Effector CD8-positive, alpha-beta T cell (primary cell): ENCODE data around the gene UNC119.

ENCODE experiments used
- DNase-seq: peaks from one replicate; lab custom pipeline; 2025; lab: John Stamatoyannopoulos, UW

The UNC119 gene

DNA sequence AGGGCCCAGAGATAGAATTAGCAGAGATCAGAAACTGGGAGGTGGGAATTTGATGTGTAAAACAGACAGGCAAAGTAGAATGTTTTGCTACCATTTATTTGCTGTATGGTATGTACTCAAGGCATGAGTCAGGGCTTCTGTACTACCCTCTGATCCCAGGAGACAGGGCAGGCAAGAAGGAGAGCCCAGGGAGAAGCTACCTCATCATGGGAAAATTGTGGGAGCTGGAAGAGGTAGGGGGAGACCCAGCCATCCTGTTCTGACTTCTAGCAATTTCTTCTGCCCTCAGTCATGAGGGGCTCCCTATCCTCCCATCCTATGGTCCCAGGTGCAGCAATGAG lies 20.6 kb upstream of the UNC119 start:
- DNase-seq: no peak

DNA sequence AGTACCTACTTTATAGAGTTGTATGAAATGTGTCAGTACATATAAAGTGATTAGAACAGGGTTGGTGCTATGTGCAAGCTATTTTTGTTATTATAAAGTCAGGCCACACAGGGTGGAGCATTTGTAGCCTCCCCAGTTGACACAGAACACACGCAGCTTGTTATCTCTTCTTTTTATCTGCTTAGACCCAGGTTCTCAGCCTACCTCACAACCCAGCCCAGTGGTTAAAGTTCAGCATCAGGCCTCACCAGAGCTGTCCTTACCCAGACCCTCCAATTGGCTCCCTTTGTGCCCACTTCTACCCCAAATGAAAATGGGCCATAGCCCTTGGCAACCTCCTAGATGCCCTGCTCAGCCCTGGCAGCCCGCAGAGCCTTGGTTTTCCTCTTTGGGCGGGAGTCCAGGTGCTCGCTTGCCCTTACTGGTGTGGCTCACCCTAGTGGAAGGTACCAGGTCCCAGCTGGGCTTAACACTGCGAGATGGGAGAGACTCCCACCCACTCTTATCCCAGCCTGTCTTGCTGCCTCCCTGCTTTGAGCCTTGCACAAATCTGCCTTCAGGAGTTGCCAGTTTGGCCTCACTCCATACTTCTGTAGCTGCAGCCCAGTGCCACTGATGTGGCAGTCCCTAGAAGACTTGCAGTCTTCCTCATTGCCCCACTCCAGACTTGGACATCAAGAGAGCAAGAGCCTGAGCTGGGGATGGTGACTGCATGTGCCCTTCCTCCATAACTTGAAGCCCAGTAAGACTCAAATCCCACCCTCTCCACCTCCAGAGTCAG lies 20.0 kb upstream of the UNC119 start:
- no peak for DNase-seq

DNA sequence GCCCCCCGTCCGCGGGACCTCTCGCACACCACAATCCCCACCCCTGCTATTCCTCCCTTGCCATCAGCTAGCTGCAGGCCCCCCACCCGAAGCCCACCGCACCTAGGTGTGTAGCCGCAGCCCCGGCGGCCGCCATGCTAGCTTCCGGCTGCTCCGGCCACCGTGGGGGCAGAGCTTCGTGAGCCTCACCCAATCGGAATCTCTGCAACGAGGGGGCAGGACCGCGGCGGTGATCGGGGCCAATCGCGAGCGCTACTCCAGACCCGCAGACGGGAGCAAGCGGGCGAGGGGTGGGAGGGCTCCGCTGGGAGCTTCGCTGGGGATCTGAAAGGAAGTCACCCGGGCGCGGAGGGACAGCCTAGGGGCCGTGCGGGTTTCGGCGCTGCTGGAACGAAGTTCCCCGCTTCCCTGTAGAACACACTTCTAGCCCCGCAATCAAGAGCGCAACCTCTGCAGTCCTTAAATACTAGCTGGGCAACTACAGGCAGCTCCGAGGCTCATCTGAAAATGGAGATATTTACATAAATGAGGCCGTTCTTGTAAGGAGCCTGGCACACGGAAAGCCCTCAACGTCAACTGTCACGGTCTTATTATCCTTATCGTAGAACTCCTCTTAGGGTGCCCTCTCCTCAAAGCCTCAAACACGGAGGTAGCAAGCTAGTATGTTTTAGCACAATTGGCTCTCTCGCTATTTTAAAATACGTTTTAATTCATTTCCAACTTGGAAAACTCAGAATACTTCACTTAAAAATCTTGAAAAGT lies 19.1 kb upstream of the UNC119 start, which contains the start of gene PIGS:
Gene PIGS (minus strand): TSS at position 164 of the 762 bp plus-strand sequence. CDS start 28 bp downstream, at position 136.
- peak; percentile 83 for DNase-seq

- DNase-seq: peak; percentile 37
Measured at GRCh38 chr17:28570716-28571360, 18.4 kb upstream of the UNC119 start.

- no peak for DNase-seq
Measured at GRCh38 chr17:28569446-28569845, 17.0 kb upstream of the UNC119 start.

DNA sequence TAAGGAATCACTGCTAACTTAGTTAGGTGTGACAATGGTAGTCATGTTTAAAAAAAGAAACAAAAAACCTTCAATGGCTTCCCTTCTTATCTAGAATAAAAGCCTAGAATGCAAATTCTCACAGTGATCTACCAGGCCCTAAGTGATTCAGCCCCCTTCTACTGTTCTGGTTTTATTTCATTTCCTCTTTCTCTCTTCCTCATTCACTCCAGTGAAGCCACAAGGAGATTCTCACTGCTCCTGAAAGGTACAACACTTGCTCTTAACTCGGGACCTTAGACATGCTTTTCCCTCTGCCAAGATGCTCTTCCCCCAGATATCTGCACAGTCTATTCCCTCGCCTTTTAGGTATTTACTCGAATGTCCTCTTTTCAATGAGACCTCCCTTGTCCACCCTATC lies 15.2 kb upstream of the UNC119 start:
- DNase-seq: no peak

- DNase-seq: no peak
Measured at GRCh38 chr17:28563475-28563874, 11.1 kb upstream of the UNC119 start.

- no peak for DNase-seq
Measured at GRCh38 chr17:28555022-28555421, 2.6 kb upstream of the UNC119 start.

DNA sequence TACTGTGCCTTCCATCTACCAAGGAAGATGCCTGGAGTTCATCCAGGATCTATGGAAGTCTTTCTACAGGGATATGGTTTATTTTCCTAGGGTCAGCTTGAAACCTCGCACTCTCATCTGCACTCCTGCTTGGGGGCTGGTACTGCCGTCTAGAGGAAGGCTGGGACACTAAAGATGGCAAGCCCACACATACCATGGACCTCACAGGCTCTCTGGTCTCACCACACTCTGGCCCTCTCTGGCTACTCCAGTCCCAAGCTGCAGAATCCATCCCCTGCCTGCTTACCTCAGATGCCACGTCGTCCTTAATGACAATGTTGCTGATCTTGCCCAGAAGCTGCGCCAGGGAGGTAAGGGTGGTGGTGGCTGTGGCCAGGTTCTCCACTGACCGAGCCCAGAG lies 2.1 kb upstream of the UNC119 start:
- DNase-seq: no peak

DNA sequence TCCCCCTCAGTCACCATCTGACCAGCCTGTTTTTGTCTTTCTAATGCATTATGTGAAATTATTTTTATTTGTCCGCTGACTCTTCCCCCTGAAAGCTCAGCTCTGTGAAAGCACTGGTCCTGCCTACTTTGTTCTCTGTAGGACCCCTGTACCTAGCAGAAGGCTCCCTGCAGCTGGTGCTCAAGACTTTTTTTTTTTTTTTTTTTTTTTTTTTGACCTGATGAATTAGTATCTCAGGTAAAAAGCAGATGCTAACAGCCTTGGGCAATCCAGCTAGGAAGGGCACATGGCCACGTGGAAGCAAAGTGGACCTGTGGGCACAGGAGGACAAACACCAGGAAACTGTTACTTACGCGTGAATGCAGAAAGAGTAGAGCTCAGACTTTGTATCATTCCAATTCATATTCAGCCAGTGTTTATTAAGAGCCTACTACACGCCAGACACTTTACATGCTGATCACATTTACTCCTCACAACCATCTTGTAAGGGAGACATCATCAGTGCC lies 629 bp upstream of the UNC119 start:
- DNase-seq: no peak

- no peak for DNase-seq
Measured at GRCh38 chr17:28551421-28552175, 826 bp downstream of the UNC119 start.

- DNase-seq: no peak
Measured at GRCh38 chr17:28550858-28551257, 1.6 kb downstream of the UNC119 start.

- peak; percentile 33 for DNase-seq
Measured at GRCh38 chr17:28549236-28550132, 2.9 kb downstream of the UNC119 start.

DNA sequence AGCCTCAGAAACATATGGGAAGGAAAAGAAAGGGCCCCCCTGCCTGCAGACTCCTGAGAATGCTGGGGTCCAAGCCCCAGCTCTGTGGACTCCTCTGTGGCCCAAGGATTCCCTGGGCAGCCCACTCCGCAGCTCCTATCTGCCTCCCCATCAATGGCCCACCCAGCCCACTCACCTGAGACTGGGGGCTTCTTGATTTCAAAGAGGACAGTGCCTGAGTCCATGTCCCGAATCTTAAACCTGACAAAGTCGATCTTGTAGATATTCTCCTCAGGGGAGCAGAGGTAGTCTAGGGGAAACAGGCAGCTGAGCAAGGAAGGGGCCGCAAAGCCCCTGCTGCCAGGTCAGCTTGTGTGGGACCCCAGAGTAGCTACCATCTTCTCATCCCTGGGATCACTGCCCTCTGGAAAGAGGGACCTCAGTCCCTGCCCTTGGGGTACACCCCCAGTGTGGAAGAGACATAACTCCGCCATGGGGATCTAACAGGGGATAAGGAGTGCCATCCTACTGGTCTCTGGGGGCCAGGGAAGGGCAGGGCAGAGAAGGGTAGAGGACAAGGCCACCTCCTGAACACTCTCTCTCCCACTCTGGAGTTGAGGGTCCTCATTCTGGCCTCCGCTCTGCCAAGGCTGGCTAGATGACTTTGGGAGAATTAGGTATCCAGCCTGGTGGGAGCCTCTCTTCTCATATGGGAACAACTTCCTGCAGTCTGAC lies 3.9 kb downstream of the UNC119 start:
- no peak for DNase-seq

GRCh38 chr17:28547623-28548416 lies 4.6 kb downstream of the UNC119 start:
- peak; percentile 18 for DNase-seq

DNA sequence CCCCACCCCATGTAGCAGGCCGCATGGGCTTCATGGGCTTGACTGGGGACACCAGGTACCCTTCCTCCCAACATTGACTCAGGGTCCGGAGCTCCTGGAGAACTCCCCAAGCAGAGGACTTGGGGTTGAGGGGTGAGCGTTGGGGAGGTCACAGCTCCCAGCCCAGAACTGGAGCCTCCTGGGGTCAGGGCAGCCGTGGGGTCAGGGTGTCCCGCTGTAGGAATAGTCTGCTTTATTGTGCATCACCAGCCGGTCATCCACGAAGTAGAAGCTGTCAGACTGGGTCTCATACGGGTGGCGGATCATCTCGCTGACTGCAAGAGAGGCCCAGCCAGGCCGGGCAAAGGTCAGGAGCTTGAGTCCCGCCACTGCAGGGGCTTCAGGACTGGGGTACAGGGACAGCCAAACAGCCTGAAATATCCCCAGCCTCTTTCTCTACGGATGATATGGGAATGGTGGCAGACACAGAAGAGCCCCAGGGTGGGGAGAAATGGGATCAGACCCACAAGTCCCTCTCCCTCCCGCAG lies 5.3 kb downstream of the UNC119 start:
- no peak for DNase-seq

DNA sequence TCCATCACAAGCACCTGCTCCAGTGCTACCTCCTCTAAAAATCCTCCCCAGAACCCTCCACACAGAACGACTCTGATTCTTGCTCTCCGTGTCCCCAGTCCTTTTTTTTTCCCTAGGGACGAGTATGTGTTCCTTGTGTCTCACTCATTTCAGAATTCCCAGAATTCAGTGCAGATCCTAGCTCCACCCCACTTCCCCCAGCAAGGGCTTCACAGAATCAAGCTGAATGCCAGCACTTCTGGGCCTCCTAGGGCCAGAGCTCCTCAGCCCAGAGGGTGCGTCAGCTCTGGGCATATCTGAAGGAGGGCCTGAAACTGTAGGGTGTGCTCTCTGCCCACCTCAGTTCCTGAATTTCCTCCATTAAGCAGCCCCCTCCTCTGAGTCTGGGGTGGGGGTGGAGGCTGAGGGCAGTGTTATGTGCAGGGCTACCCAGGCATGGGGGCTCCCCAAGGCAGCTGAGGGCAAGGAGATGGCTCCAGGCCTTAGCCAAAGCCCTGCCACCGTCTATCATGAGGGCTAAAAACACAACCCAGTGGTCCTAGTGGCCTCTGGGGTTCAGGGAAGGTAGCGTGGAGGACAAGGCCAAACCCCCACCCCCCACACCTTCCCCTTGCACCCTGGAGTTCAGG lies 6.5 kb downstream of the UNC119 start:
- DNase-seq: no peak

GRCh38 chr17:28545141-28545503 lies 7.3 kb downstream of the UNC119 start:
- no peak for DNase-seq
